OCI-LY3 (cell line): ENCODE results near the gene CRAT.
"Not testable (repeated sequence)": the region's sequence is repeated elsewhere in the genome, so short reads cannot be mapped to it uniquely, and the experiment has no call there.

Source experiments
- H2AFZ ChIP-seq: fragments of 200-600, 300-600 bp; shearing (Covaris generic); 2 replicates; pipeline ENCODE4 v1.6.0; 2014; ENCODE audit warnings: antibody characterized with exemption, low read depth, low read length
- H3K27ac ChIP-seq: fragments of 200-600, 300-600 bp; sonication (generic); 2 replicates; pipeline ENCODE4 v1.5.1; 2014; ENCODE audit warnings: mild to moderate bottlenecking, low read length, moderate library complexity, mixed read lengths
- H3K27me3 ChIP-seq: fragments of 200-600, 300-600 bp; sonication (generic); 2 replicates; pipeline ENCODE4 v1.6.1; 2014; ENCODE audit warnings: low read depth, low read length, mixed read lengths
- H3K36me3 ChIP-seq: fragments of 200-600, 300-600 bp; sonication (generic); replicated peaks from 2 replicates; pipeline ENCODE3; 2014; ENCODE audit warnings: low read depth, low read length, mixed read lengths
- H3K4me1 ChIP-seq: fragments of 300-600, 200-600 bp; sonication (generic); 2 replicates; pipeline ENCODE4 v1.6.1; 2014; ENCODE audit warnings: low read length, mixed read lengths
- H3K4me2 ChIP-seq: fragments of 200-600, 300-600 bp; sonication (generic); 2 replicates; pipeline ENCODE4 v1.6.1; 2014; ENCODE audit warnings: low read length, mixed read lengths
- H3K4me3 ChIP-seq: fragments of 300-600, 200-600 bp; sonication (generic); 2 replicates; pipeline ENCODE4 v1.5.1; 2014; ENCODE audit warnings: antibody characterized with exemption, mild to moderate bottlenecking, low read length, moderate library complexity
- H3K79me2 ChIP-seq: fragments of 300-600, 200-600 bp; shearing (Covaris generic); 2 replicates; pipeline ENCODE4 v1.6.1; 2014; ENCODE audit warnings: mild to moderate bottlenecking, low read length, mixed read lengths
- H3K9ac ChIP-seq: fragments of 300-600, 200-600 bp; shearing (Covaris generic); 2 replicates; pipeline ENCODE4 v1.6.0; 2014; ENCODE audit warnings: mild to moderate bottlenecking, low read length, moderate library complexity
- H3K9me3 ChIP-seq: fragments of 200-600, 300-600 bp; shearing (Covaris generic); 2 replicates; pipeline ENCODE4 v1.6.1; 2014; ENCODE audit warnings: low read length, mixed read lengths; ENCODE audit not compliant: insufficient read depth
- H4K20me1 ChIP-seq: fragments of 200-600, 300-600 bp; sonication (generic); 2 replicates; pipeline ENCODE4 v1.6.1; 2016; ENCODE audit warnings: low read length, mixed read lengths; ENCODE audit not compliant: insufficient read depth
- CTCF ChIP-seq: fragments of 200-600, 300-600 bp; sonication (generic); IDR thresholded peaks from 2 replicates; pipeline ENCODE4 v1.5.1; 2014; ENCODE audit warnings: antibody characterized with exemption, low read length, low read depth
- EZH2phosphoT487 ChIP-seq: fragments of 200-600 bp; shearing (Covaris generic); IDR thresholded peaks from 2 replicates; pipeline ENCODE4 v1.6.1; 2018; ENCODE audit warnings: antibody characterized with exemption, mixed run types, low read depth

CRAT gene

GRCh38 chr9:129133082-129133481 lies 22.5 kb upstream of the CRAT start:
- TF ChIP-seq CTCF (no peak), EZH2phosphoT487 (no peak)
- H3K4me3 ChIP-seq: no peak overlapping the region
- peaks cover 11% of the 10 kb centered on the region; the same call in 1 of the 2 replicates for H4K20me1 ChIP-seq
- H2AFZ ChIP-seq: no peak overlapping the region
- no peaks in the 10 kb centered on the region for H3K79me2 ChIP-seq
- no peak overlapping the region for H3K4me2 ChIP-seq
- H3K27ac ChIP-seq: no peak overlapping the region
- H3K9me3 ChIP-seq: no peaks in the 10 kb centered on the region
- H3K36me3 ChIP-seq: peaks cover 40% of the 10 kb centered on the region
- peaks cover 10% of the 10 kb centered on the region for H3K4me1 ChIP-seq
- H3K27me3 ChIP-seq: no peaks in the 10 kb centered on the region
- no peak overlapping the region for H3K9ac ChIP-seq

GRCh38 chr9:129131300-129132145 lies 20.9 kb upstream of the CRAT start:
- H3K27me3 ChIP-seq: no peaks in the 10 kb centered on the region
- TF ChIP-seq EZH2phosphoT487: no peak
- peak; percentile 95 for TF ChIP-seq CTCF
- H2AFZ ChIP-seq: no peak overlapping the region
- no peak overlapping the region for H3K9ac ChIP-seq
- no peak overlapping the region for H3K4me3 ChIP-seq
- peaks cover 11% of the 10 kb centered on the region; the same call in 1 of the 2 replicates for H4K20me1 ChIP-seq
- H3K27ac ChIP-seq: peak overlapping the region; percentile 37
- peaks cover 34% of the 10 kb centered on the region for H3K36me3 ChIP-seq
- peak overlapping the region; percentile 51 for H3K4me2 ChIP-seq
- peaks cover 10% of the 10 kb centered on the region for H3K4me1 ChIP-seq
- H3K9me3 ChIP-seq: no peaks in the 10 kb centered on the region
- H3K79me2 ChIP-seq: no peaks in the 10 kb centered on the region

GRCh38 chr9:129130791-129131190 lies 20.2 kb upstream of the CRAT start:
- no peak overlapping the region for H3K4me3 ChIP-seq
- no peak overlapping the region for H3K9ac ChIP-seq
- no peaks in the 10 kb centered on the region for H3K9me3 ChIP-seq
- peaks cover 30% of the 10 kb centered on the region for H3K36me3 ChIP-seq
- TF ChIP-seq CTCF: no peak
- H2AFZ ChIP-seq: no peak overlapping the region
- peaks cover 11% of the 10 kb centered on the region; the same call in 1 of the 2 replicates for H4K20me1 ChIP-seq
- no peak overlapping the region for H3K4me2 ChIP-seq
- no peaks in the 10 kb centered on the region for H3K79me2 ChIP-seq
- peak overlapping the region; percentile 37; the same call in 1 of the 2 replicates for H3K27ac ChIP-seq
- H3K27me3 ChIP-seq: no peaks in the 10 kb centered on the region
- H3K4me1 ChIP-seq: peaks cover 10% of the 10 kb centered on the region

- Histone ChIP-seq H4K20me1 (peaks cover 11% of the 10 kb centered on the region; the same call in 1 of the 2 replicates), H3K4me1 (peaks cover 10% of the 10 kb centered on the region), H3K36me3 (peaks cover 29% of the 10 kb centered on the region)
- not testable (repeated sequence) for H3K27ac ChIP-seq, H3K27me3 ChIP-seq, H2AFZ ChIP-seq, H3K9me3 ChIP-seq, H3K79me2 ChIP-seq, H3K4me2 ChIP-seq, H3K9ac ChIP-seq, H3K4me3 ChIP-seq
Measured at GRCh38 chr9:129130271-129130670, 19.7 kb upstream of the CRAT start.
